PFSK-1 (cell line): Measurements from ENCODE around the gene RFX3.

Source experiments
- POLR2AphosphoS5 ChIP-seq: IDR thresholded peaks from 2 replicates; pipeline ENCODE4 v1.6.1; 2012; ENCODE audit warnings: low read depth, mild to moderate bottlenecking, control low read depth, low read length, moderate library complexity
- TF ChIP-seq, protein P1 (sequence below), 2 experiments: IDR thresholded peaks; 2 replicates each; pipeline versions ENCODE4 v1.6.1 to v1.8.0; 2011 to 2012; ENCODE audit warnings: low read depth in 2 of 2, low read length in 2 of 2, control low read depth in 1 of 2, inconsistent platforms in 1 of 2, mild to moderate bottlenecking in 1 of 2, moderate library complexity in 1 of 2; ENCODE audit not compliant: insufficient read depth in 1 of 2

DNA sequence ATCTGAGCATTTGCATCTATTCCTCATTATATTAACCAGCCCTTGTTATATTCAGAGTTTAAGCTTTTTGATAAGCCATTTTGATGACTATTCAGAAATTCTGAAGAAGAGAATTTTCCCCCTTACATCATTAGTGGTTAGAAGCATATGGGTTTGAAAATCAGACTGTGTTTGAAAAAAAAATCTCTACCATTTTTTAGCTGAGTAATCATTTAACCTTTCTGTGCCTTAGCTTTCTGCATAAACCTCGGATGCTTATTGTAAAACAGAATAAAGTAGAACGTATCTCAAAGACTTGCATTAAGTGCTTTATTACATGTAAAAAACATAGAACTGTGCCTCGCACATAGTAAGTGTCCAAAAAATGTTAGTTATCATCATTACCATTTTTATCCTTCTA, 278.6 kb downstream of the RFX3 start:
- TF ChIP-seq, protein P1, sequence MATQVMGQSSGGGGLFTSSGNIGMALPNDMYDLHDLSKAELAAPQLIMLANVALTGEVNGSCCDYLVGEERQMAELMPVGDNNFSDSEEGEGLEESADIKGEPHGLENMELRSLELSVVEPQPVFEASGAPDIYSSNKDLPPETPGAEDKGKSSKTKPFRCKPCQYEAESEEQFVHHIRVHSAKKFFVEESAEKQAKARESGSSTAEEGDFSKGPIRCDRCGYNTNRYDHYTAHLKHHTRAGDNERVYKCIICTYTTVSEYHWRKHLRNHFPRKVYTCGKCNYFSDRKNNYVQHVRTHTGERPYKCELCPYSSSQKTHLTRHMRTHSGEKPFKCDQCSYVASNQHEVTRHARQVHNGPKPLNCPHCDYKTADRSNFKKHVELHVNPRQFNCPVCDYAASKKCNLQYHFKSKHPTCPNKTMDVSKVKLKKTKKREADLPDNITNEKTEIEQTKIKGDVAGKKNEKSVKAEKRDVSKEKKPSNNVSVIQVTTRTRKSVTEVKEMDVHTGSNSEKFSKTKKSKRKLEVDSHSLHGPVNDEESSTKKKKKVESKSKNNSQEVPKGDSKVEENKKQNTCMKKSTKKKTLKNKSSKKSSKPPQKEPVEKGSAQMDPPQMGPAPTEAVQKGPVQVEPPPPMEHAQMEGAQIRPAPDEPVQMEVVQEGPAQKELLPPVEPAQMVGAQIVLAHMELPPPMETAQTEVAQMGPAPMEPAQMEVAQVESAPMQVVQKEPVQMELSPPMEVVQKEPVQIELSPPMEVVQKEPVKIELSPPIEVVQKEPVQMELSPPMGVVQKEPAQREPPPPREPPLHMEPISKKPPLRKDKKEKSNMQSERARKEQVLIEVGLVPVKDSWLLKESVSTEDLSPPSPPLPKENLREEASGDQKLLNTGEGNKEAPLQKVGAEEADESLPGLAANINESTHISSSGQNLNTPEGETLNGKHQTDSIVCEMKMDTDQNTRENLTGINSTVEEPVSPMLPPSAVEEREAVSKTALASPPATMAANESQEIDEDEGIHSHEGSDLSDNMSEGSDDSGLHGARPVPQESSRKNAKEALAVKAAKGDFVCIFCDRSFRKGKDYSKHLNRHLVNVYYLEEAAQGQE (IDR thresholded peaks at IDR 0.05; ENCODE audit: insufficient read depth in 1 of 2, low read depth in 2 of 2, low read length in 2 of 2) = no peak
- TF ChIP-seq POLR2AphosphoS5 = no peak
